Stimulated activated CD4-positive, alpha-beta T cell treated with anti-CD3 and anti-CD28 coated beads, TNF-alpha, amount 100 ng/mL, for 24 hours (primary cell): ENCODE measurements around the gene UBFD1.
"Not testable (repeated sequence)": the region's sequence is repeated elsewhere in the genome, so short reads cannot be mapped to it uniquely, and the experiment has no call there.

Source experiments
- DNase-seq, 3 experiments: peaks; one replicate each; pipeline ENCODE4 v3.0.0-alpha.2; 2020; ENCODE audit warnings: low read depth in 3 of 3

Gene UBFD1

DNA sequence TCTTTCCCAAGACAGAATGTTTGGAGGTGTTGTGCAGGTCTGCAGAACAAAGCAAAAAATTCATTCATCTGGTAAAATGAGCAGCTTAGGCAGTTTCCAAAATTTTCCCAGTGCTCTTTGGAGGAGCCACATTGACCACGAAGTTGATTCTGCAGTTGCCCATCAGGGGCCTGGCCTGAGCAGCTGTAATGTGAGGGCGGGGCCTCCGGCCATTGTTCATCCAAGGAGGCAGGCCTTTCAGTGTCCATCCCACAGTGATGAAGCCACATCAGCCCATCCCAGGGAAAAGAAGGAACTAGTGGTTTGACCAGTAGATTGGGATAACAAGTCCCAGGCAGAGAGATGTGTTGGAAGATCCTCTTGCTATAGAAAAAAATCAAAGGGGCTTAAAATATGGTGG is 10.1 kb downstream of the UBFD1 start:
- no peak for DNase-seq

DNA sequence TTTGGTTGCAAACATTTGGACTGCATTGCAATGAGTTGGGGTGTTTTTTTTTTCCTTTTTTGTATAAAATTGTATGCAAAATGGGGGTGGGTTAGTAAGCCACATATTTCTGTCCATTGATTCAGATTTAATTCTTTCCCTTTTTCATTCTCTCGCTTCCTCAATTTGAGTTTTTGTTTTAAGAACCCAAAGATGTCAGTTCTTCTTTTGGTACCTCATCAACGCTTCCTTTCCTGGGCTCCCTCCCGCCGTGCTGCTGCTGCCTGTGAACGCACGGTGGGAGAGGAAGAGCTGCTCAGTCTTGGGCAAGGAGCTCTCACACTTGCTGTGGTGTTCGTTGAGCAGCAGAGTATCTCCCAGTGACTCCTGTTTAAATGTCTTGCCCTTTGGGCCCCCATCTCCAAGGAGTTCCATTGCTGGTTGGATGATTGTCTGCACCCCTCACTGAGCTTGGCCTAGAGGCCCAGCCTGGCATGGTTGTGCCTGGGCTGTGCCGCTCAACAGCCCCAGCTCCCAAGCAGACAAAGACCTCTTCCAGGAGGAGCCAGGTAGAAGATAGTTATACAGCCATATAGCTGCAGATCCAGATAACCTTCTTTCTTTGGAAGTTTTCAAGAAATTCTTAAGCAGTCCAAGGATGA is 13.6 kb downstream of the UBFD1 start:
- DNase-seq: no peak

DNA sequence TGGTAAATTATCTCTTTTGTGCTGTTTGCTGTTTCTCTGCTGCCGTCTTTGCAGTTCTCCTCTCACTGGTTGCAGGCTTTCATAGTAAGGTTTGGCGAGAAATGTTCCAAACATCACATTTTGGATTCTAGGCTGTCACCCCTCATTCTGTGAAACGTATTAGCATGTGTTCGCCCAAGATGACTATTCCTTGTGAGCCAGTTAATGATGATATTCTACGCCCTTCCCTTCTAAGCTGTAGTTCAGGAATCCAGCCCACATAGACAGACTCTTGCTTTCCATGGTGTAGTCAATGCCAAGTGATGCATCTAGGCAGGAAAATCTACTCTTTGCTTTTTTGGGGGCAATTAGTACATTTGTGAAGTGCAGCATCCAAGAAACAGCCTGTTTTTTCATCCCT is 14.4 kb downstream of the UBFD1 start:
- no peak for DNase-seq

DNA sequence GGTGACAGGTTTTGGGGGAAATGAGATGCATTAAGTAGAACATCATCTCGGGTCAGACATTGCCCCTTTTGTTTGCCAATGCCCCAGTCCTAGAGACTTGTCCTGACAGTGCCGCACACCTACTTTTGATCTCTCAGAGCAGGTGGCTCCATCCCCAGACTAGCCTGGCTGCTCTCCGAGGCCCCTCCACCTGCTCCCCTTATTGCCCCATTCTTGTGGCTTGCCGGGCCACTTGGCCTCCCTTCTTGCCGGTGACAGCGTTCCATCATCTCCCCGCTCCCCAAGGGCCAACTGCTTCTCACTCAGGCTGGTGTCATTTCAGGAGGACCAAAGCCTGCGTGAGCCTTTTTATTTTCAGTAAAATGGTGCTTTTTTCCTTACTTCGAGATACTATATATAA is 14.9 kb downstream of the UBFD1 start:
- DNase-seq: no peak

DNA sequence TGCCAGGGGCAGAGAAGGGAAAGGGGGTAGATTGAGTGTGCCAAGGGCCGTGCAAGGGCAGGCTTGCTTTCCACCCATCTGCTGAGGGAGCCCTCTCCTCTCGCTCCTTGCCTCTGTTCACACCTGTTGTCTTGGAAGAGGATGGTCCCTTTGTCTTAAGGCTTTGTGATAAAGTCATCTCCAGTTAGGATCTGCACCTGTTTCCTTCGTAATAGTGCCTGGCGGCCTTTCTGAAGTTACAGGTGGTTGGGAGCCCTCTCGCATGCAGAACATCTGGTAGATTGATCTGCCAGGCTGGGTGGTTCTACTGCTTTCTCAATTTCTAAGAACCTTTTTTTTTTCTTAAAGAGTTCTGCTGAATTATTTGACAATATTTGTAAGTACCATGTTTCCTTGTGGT is 16.3 kb downstream of the UBFD1 start:
- no peak for DNase-seq

DNA sequence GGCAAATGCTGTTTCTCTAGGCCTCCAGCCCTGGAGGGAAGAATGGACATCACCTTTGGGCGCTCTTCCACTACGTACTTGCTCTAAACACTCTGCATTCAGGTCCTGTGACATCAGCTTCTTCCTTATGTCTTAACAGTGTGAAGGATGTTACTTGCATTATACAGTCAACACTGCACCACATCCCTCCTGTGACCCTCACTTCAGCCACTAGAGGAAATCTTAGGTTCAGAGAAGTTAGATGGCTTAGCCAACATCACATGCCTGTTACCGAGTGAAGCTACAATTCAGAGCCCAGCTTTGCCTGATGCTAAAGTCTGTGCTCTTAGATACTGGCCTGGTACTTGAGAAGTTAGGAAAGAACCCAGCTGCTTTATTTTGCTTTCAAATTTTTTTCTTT is 18.3 kb downstream of the UBFD1 start:
- DNase-seq: no peak

DNA sequence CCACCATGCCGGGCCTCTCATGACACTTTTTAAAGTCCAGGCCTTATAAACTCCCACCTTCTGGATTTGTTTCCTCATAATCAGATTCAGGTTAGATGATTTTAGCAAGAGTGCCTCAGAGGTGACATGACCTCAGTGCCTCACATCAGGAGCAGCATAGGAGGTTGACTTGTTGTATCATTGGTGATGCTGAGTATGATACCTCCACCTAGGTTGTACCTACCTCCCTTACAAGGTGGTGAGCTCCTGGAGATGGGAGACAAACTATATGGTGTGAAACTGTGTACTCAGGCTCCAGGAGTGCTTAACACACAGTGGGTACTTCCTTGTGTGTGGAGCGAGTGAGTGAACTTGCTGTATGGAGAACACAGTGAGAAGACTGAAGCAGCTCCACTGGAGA is 20.0 kb downstream of the UBFD1 start:
- DNase-seq: no peak

DNA sequence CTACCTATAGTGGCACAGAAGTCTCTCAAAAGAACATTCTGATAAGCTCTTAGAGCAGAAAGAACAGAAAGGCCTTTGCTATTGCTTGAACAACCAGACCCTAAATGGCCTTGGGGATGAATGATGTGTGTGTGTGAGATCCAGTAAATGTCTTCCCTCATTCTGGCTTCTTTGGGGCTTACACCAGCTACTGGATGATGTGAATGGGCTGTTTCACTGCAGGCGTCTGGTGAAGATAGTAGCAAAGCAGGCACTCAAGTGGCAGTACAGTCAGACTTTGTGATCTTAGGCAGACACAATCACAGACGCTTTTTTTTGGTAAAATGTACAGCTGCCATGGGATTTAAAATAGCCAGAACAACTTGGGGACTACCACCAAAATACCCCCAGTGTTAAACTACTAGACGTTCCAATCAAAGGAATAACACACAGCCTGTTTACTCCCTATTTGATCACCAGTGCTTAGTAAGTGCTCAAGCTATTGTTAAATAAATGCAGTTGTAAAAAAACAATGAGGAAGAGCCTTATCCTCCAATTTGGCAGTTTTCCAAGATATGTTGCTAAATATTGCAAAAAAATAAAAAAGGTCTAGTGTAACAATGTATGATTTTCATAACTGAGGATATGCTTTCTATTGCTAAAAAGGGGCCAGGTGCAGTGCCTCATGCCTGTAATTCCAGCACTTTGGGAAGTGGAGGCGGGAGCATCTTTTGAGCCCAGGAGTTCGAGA is 20.7 kb downstream of the UBFD1 start:
- DNase-seq: no peak

DNA sequence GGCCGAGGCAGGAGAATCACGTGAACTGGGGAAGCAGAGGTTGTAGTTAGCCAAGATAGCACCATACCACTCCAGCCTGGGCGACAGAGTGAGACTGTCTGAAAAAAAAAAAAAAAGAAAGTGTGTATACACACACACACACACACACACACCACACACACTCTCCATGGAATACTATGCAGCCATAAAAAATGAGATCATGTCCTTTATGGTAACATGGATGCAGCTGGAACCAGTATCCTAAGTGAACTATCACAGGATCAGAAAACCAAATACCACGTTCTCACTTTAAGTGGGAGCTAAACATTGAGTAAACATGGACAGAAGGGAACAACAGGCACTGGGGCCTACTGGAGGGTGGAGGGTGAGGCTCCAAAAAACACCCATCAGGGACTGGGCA is 21.8 kb downstream of the UBFD1 start:
- DNase-seq: no peak

DNA sequence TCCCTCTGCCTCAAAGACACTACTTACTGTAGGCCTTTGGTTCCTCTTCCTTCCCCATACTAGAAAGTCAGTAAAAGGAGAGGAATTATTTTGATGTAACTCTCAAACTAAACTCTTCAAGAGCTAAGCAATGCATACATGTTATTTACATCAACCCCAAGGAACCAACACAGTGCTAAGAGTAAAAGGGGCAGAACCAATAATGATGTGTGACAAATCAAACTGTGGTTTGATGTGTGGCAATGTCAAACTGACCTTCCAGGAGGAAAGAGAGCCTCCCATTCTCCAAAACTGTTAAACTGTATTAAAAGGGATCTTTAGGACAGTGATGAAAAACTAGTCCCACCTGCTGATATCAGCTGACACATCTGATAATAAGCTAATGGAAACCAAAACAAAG is 22.9 kb downstream of the UBFD1 start:
- no peak for DNase-seq

DNA sequence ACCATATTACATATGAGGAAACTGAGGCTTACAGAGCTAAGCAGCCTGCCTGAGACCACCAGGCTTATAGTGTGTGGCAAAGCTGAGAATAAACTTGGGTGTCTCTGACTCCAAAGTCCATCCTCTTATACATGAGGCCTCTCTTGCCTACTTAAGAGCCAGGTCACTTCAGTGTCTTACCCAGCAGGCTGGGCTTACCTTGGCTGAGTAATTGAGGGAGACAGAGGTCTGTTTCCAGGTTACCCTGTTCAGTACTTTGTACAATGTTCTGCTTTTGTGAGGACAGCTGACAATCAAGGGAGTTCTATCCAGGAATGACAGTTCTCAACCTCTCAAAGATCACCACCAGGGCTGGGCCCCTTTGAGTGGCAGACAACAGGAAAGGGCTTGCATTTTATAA is 24.2 kb downstream of the UBFD1 start:
- no peak for DNase-seq

DNA sequence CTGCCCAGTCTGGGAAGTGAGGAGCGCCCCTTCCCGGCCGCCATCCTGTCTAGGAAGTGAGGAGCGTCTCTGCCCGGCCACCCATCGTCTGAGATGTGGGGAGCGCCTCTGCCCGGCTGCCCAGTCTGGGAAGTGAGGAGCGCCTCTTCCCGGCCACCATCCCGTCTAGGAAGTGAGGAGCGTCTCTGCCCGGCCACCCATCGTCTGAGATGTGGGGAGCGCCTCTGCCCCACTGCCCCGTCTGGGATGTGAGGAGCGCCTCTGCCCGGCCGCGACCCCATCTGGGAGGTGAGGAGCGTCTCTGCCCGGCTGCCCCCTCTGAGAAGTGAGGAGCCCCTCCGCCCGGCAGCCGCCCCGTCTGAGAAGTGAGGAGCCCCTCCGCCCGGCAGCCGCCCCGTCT is 25.7 kb downstream of the UBFD1 start:
- DNase-seq: not testable (repeated sequence)

DNA sequence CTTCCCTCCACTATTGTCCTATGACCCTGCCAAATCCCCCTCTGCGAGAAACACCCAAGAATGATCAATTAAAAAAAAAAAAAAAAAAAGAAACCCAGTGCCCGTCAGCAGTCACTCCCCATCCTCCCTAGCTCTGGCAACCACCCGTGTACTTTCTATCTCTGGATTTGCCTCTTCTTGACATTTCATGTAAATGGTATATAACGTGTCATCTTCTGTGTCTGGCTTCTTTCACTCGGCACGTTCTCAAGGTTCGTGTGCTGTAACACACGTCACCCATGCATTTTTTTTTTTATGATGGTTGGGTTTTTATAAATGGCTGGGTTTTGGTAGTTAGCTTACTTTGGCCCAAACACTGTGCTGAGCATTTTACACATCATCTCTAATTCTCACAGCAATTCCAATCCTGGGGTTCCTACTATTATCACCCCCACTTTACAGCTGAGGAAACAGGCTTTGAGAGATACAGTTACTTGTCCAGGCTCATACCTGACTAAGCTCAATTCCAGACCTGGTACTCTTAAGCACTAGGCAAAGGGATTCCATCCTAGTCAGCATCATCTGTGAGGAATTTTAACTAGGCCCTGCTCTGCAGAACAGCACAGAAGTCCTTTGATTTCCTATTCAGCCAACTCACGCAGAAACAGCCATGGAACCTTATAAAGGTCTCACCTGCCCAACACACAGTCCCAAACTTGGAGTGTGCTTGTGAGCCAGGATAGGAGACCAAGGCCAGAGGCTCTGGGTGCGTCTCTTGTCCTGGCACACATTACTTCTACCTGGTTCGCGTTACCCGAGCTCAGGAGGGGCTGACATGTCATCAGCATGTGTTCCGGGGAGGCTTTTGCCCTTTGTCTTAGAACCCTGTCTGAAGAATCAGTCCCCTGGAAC is 26.9 kb downstream of the UBFD1 start:
- DNase-seq: no peak

DNA sequence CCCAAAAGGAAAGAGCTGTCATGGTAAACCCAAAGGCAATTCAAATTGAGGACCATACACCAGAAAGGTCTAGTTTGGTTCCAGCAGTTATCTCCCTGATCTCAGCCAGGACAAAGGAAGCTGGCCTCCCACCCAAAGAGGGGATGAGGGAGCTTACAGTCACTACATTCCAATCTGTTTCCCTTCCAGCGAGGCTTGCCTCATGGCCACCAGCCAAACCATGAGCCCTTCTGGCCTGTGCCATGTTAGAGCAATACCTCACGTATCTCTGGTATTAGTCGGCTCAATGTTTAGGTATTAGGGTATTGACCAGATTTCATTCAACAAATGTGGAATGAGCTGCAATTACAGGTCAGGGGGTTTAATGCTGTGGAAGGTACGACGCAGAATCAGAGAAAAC is 30.2 kb downstream of the UBFD1 start:
- DNase-seq: no peak

DNA sequence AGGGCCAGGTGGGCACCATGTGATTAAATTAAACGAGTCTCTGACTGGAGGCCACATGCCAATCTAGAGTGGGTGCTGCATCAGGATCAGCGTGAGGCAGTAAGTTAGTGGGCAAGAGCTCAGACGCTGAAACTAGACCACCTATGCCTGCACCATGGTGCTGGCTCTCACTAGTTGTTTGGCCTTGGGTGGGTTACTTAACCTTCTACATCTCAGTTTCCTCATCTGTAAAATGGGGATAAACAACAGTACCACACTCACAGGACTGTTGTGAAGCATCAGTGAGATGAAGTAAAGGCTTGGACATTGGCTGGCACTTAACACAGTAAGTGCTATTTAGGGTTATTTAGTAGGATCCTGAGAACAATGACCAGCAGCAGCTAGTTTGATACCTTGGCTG is 32.7 kb downstream of the UBFD1 start:
- DNase-seq: no peak

DNA sequence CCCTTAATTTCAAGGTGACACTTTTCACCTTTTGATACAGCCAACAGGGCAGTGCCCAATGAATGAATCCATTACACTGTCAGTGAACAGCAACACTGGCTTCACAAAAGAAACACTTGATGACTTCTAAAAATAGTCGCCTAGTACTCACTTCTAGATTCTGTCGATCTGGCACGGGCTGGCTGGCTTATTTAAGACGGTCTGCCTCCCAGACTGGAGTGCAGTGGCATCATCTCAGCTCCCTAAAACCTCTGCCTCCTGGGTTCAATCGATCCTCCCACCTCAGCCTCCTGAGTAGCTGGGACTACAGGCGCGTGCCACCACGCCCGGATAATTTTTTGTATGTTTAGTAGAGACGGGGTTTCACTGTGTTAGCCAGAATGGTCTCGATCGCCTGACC is 36.7 kb downstream of the UBFD1 start:
- no peak for DNase-seq

DNA sequence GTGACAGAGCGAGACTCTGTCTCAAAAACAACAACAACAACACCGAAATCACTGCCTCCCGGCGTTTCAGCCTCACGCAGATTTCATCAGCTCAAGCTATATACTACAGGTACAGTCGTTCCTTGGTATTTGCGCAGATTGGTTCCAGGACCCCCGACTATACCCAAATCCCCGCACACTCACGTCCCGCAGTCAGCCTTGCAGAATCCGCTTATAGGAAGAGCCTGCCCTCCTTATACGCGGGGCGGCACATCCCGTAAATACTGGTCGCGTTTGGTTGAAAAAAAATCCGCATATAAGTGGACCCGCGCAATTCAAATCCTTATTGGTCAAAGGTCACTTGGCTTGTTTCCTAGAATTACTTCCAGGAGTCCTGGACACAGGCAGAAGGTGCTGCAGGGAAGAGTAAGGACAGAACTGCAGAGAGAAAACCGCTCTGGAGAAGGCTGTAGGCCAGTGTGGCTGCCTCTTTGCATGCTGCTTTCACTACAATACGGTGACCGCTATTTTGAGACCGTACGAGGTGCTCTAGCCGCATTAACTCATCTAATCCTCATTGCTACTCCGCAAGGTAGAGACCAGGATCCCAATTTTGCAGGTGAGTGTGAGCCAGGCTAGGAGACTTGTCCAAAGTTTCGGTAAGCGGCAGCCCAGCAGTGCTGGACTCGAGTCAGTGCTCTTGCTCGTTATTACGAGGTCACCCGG is 37.9 kb downstream of the UBFD1 start:
- DNase-seq: no peak

DNA sequence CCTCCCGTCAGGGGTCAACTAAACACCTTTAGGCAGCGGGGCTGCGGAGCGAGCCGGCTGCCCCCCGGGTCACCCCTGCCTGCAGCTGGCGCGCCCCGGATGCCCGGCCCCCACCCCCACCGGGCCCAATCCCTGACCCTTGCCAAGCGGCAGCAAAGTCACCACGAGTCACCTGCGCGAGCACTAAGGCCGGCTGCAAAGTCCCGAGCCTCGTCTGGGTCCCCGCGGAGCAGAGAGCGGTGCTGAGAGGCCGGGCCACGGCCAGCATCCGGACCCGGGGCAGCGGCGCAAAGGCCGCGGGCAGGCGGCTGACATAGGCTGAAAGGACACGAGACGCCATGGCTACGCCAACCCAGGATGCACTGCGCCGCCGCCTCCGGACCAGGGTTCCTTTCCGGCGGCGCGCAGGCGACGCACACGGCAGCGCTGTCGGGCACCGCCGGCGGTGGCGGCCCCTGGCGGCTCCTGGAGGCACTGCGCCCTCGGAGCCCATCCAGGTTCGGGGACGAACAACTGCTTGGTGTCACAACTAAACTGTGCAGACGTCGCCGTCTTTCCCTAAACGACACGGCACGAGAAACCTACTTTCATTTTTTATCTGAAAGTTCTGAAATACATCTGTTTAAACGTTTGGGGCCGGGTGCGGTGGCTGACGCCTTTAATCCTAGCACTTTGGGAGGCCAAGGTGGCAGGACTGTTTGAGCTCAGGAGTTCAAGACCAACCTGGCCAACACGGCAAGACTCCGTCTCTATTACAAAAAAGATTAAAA is 38.6 kb downstream of the UBFD1 start, which contains the start of gene NDUFAB1:
Gene NDUFAB1 (minus strand): TSS at position 366 of the 770 bp plus-strand sequence. CDS start 26 bp downstream, at position 340.
- DNase-seq: peak; percentile 81 to 89 (median 83)

DNA sequence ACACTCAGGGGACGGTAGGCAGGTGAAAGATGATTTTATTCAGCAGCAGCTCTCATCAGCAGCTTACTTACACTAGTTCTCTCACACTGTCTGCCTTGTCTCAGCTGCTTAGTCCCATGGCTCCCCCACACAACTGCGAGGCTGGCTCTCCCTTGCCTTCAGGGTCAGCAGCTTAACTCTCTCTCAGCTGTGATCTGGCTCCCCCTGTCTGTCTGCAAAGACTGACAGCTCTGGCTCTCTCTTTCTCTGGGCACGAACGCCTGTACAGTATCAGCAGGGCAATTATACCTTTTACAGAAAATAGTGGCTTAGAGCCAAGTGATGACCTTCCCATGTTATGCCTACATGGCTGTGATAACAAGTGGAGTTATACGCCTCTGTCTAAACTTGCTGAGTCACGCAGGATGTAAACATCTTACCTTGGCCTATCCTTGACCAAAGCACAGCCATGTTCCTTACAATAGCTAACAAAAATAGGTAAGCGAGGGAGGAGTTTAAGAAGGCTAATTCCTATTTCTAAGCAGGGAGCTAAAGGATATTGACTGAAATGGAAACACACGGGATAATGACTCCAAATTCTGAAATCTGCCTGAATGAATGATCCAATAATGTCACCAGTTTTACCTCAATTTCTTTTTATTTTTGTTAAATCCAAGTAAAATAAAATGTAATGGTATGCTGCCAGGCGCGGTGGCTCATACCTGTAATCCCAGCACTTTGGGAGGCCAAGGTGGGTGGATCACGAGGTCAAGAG is 39.7 kb downstream of the UBFD1 start:
- no peak for DNase-seq

DNA sequence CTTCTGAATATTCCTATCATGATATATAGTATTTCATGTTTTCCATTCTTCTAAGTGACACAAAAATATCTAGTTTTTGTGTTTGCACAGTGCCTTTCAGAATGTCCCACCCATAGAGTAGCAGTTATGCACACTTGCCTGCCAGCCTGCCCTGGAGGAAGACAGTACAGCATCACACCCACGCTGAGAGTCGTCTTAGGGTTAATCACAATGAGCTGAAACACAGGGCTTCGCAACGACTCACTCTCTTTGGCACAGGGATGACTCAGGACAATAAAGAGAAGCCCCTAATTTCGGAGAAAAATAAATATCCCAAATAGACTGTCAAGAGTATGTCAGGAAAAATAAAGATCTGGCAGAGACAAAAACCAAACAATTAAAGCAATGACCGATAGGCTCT is 50.2 kb downstream of the UBFD1 start:
- no peak for DNase-seq
